GM10248 (cell line): ENCODE data around the gene CHKA.

Experiments
- CTCF ChIA-PET: fragments of 300-600 bp; sonication (Branson Sonifier 250); formaldehyde crosslinking; extraction: SDS; loops from one replicate; lab custom pipeline; 2021; ENCODE audit warnings: antibody characterized with exemption; lab: Yijun Ruan, JAX
- POLR2A ChIA-PET: fragments of 350-650 bp; sonication (Branson Sonifier 250); formaldehyde crosslinking; extraction: SDS; loops from one replicate; lab custom pipeline; 2020; ENCODE audit warnings: antibody characterized with exemption; lab: Yijun Ruan, JAX
- DNase-seq: peaks from one replicate; pipeline ENCODE4 v3.0.0; 2012; ENCODE audit errors: extremely low spot score
- TF ChIP-seq, protein P1 (sequence below): IDR thresholded peaks from 2 replicates; pipeline ENCODE4 v1.5.1; 2012; ENCODE audit warnings: mild to moderate bottlenecking, low read depth; ENCODE audit errors: extremely low read depth, missing control alignments, control extremely low read depth

Gene CHKA

DNA sequence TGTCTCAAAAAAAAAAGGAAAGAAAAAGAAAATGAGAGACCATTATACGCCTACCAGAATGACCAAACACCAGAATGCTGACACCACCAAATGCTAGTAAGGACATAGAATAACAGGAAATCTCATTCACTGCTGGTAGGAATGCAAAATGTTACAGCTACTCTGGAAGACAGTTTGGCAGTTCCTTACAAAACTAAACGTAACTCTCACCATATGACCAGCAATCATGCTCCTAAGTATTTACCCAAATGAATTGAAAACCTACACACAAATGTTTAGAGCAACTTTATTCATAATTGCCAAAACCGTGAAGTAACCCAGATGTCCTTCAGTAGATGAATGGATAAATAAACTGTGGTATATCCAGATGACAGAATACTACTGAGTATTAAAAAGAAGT, 7.2 kb downstream of the CHKA start:
- TF ChIP-seq, protein P1, sequence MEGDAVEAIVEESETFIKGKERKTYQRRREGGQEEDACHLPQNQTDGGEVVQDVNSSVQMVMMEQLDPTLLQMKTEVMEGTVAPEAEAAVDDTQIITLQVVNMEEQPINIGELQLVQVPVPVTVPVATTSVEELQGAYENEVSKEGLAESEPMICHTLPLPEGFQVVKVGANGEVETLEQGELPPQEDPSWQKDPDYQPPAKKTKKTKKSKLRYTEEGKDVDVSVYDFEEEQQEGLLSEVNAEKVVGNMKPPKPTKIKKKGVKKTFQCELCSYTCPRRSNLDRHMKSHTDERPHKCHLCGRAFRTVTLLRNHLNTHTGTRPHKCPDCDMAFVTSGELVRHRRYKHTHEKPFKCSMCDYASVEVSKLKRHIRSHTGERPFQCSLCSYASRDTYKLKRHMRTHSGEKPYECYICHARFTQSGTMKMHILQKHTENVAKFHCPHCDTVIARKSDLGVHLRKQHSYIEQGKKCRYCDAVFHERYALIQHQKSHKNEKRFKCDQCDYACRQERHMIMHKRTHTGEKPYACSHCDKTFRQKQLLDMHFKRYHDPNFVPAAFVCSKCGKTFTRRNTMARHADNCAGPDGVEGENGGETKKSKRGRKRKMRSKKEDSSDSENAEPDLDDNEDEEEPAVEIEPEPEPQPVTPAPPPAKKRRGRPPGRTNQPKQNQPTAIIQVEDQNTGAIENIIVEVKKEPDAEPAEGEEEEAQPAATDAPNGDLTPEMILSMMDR = no peak
- POLR2A ChIA-PET = interaction anchor here (0.7 kb wide), 1 partner anchor 8 kb away, joined by 3 read pairs; no protein-coding TSS in a partner anchor
- CTCF ChIA-PET = interaction anchor here (1.0 kb wide), 1 partner anchor 10 kb away, joined by 3 read pairs; no protein-coding TSS in a partner anchor
- DNase-seq = no peak

DNA sequence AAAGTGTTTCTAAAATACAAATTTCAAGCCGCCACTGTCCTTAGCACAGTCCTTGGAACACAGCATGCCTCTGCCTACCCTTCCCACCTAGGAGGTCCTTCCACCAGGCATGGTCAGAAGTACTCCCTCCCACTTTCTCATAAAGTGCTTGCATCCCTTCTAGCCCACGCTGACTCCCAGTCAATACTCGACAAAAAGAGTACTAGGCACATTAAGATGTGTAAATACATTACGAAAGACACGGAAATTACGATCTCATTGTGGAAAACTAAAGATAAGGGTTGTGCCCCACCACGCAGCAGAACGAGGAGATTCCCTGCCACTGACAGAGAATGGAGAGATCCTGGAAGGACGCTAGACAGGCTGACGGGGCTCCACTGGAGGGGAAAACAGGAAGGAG, 13.5 kb downstream of the CHKA start:
- DNase-seq = no peak
- POLR2A ChIA-PET = interaction anchor here (1.5 kb wide), 1 partner anchor 11 kb away, joined by 8 read pairs; no protein-coding TSS in a partner anchor
- TF ChIP-seq, protein P1 = no peak
- CTCF ChIA-PET = no interaction called here

DNA sequence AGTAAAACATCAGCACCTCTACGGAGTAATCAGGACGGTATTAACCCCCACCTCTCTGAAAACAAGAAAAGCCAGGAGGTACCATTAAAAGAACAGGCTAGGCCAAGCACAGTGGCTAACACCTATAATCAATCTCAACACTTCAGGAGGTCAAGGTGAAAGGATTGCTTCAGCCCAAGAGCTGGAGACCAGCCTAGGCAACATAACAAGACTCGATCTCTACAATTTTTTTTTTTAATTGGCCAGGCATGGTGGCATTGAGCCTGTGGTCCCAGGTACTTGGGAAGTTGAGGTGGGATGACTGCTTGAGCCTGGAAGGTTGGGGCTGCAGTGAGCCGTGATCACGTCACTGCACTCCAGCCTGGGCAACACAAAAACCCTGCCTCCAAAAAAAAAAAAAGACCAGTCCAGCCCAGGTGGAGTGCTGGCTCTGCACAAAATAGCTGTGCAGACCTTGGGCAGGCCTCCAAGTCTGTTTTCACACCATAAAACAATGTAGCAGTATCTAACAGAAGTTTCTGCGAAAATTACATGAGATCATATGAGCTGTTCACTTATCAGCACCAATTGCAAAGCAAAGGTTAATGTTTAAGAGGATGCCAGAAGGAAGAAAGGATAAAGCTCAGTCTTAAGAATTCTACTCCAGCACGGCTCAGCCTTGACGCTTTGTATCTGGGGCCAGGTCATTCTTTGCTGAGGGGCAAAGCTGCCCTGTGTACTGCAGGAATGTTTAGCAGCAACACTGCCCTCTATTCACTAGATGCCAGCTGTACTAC, 14.8 kb downstream of the CHKA start:
- no peak for DNase-seq
- ChIA-PET CTCF (interaction anchor here (1.4 kb wide), 1 partner anchor 12 kb away, joined by 4 read pairs; no protein-coding TSS in a partner anchor), POLR2A (interaction anchor here (1.4 kb wide), 1 partner anchor 12 kb away, joined by 9 read pairs; no protein-coding TSS in a partner anchor)
- TF ChIP-seq, protein P1 = no peak

DNA sequence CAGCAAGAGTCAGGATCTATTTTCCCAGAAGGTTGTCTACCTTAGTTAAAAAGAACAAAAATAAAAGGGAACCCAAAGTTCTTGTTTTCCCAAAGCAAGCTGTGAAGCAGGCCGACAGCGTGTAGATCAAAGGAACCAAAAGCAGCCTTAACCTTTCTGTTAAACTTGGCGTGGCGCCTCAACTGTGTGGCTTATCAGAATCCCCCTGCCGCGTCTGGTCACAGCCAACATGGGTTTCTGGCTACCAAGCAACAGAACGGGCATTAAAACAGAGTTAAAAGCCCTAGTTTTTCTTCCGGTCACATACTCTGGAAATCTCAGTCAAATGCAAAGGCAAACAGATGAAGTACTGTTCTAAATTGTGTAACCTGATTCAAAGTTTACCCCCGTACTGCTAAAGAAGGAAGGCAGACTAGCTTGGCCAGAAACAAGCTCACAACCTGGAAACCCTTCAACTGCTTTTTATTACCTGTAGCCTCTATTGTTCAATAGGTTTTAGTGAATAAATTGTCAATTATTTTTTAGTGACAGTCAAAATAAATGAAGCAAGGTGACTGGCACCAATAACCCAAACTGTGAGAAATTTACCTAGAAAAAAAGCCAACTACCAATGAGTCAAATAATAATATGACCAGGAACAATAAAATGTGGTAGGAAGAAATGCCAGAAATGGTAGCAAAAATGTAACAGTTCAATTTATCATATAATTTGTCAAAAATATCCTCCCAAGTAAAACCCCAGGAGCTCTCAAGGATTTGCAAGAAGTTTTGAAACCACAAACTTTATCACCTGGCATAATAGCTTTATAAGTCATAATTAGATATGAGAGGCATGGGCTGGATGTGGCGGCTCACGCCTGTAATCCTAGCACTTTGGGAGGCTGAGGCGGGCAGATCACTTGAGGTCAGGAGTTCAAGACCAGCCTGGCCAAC, 21.4 kb downstream of the CHKA start:
- CTCF ChIA-PET = interaction anchor here (0.9 to 4.4 kb wide), 3 partner anchors 10 to 26 kb away, joined by 3 to 25 read pairs (median 4); no protein-coding TSS in a partner anchor

DNA sequence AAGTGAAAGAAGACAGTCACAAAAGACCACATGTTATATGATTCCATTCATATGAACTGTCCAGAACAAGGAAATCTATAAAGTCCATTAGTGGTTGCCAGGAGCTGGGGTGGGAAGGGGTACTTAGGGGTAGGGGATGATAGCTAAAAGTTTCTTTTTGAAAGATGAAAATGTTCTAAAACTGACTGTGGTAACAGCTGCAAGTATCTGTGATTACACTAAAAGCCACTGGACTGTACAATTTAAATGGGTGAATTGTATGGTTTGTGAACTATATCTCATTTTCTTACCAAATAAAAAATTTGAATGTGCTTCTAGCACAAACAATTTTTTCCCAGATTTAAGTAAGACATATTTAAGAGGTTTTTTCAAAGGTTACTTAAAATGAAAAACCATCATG, 22.1 kb downstream of the CHKA start:
- no peak for DNase-seq
- TF ChIP-seq, protein P1 = no peak
- ChIA-PET CTCF (interaction anchor here (0.9 to 4.4 kb wide), 3 partner anchors 10 to 27 kb away, joined by 3 to 25 read pairs (median 4); no protein-coding TSS in a partner anchor), POLR2A (no interaction called here)

More for the DNA sequence above, 21.4 kb downstream of the CHKA start:
- TF ChIP-seq, protein P1 = no peak
- POLR2A ChIA-PET = no interaction called here
- DNase-seq = peak; percentile 46

DNA sequence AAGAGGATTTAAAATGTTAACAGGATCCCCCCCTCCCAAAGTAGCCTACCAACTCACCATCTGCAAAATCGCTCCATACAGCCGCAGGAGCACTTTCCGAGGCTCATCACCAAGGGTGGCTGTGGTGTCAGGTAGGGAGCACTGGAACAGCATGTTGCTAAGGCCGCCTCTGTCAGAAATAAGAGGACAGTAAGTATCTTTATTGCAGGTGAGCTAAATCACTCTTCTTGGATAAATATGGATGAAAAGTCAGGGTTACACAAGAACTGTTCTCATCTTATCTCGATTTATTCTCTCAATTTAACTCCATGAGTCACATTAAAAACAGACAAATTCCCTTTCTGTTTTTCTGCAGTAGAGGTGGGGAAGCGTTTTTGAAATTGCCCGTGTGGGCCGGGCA, 24.2 kb downstream of the CHKA start:
- TF ChIP-seq, protein P1 = no peak
- no peak for DNase-seq
- ChIA-PET POLR2A (no interaction called here), CTCF (interaction anchor here (1.0 kb wide), 1 partner anchor 14 kb away, joined by 3 read pairs; no protein-coding TSS in a partner anchor)
